Measurements from ENCODE around the gene COL4A4.

The COL4A4 gene

GRCh38 chr2:227007148-227007547 lies 156.9 kb downstream of the COL4A4 start:
- H3K27ac ChIP-seq (ENCODE audit: low read depth, low read length, severe bottlenecking): no peak overlapping the region
- WGBS, 2 experiments (ENCODE audit: insufficient coverage in 2 of 2): 67 to 73% methylated on average over 6 to 9 of the region's 9 CpGs

DNA sequence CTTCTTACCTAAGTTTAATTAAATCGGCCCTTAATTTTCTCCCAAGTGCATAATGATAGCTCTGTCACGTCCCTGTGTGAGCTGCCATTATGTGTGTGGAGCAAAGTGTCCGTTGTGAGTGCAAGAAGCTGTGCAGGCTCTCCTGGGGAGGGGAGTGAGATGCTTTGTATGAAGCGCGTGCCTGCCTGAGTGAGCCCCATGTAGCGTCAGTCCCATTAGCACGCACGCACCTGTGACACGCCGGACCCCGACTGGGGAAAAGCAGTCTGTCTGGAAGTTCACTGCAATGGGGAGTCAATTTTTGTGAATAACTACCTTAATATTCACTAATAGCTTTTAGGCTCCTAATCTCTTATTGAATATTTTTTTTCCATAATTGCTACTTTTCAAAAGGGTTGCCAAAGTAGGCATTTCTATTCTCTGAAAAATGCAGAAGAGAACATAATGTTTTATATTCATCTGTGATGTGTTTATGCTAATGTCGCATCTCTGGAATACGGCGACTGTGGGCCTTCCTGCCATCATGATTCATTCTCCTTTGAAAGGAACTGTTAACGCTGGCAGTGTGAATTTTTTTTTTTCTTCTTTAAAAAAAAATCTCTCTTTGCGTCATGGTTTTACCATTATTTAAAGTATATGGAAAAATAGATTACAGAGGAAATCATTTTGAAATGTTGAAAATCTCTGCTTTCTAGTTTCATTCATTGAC lies 157.7 kb downstream of the COL4A4 start:
- 95 to 100% methylated on average over 1 to 6 of the region's 16 CpGs for WGBS, 2 experiments (ENCODE audit: insufficient coverage in 2 of 2)
- H3K36me3 ChIP-seq (ENCODE audit: control insufficient read depth, insufficient read depth, low read length): no peaks in the 10 kb centered on the region
- no peaks in the 10 kb centered on the region for H3K9me3 ChIP-seq (ENCODE audit: control insufficient read depth, low read length)
- no peak overlapping the region for H3K4me3 ChIP-seq (ENCODE audit: extremely low read depth, insufficient read depth, low read length, poor library complexity, severe bottlenecking)
- no peak overlapping the region for H3K27ac ChIP-seq (ENCODE audit: low read depth, low read length, severe bottlenecking)
- H3K4me1 ChIP-seq (ENCODE audit: control insufficient read depth, insufficient read depth, low read length, poor library complexity, severe bottlenecking): no peaks in the 10 kb centered on the region

More at GRCh38 chr2:227007148-227007547, 156.9 kb downstream of the COL4A4 start:
- Histone ChIP-seq H3K36me3 (ENCODE audit: control insufficient read depth, insufficient read depth, low read length) (no peaks in the 10 kb centered on the region), H3K9me3 (ENCODE audit: control insufficient read depth, low read length) (no peaks in the 10 kb centered on the region), H3K4me1 (ENCODE audit: control insufficient read depth, insufficient read depth, low read length, poor library complexity, severe bottlenecking) (no peaks in the 10 kb centered on the region), H3K4me3 (ENCODE audit: extremely low read depth, insufficient read depth, low read length, poor library complexity, severe bottlenecking) (no peak overlapping the region)

DNA sequence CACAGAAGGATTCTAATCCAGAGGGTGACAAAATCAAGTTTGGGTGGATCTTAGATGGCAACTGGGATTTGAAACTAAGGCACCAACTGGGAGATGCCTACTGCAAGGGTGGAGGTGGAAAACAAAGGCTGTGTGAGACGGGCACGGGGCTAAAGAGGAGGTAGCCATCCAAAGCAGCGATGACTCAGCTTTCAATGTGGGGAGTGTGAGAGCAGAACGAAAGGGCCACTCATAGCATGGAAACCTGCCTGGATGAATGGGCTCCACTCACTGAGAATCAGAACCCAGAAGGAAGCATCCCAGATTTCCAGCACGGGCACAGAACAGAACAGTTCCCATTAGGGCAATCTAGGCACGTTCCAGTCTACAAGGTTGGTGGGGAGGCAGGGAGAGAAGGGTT lies 159.5 kb downstream of the COL4A4 start:
- Histone ChIP-seq H3K4me3 (ENCODE audit: extremely low read depth, insufficient read depth, low read length, poor library complexity, severe bottlenecking) (no peak overlapping the region), H3K4me1 (ENCODE audit: control insufficient read depth, insufficient read depth, low read length, poor library complexity, severe bottlenecking) (no peaks in the 10 kb centered on the region), H3K36me3 (ENCODE audit: control insufficient read depth, insufficient read depth, low read length) (no peaks in the 10 kb centered on the region), H3K27ac (ENCODE audit: low read depth, low read length, severe bottlenecking) (no peak overlapping the region), H3K9me3 (ENCODE audit: control insufficient read depth, low read length) (no peaks in the 10 kb centered on the region)
- 88 to 89% methylated on average over 6 of the region's 6 CpGs for WGBS, 2 experiments (ENCODE audit: insufficient coverage in 2 of 2)

- H3K4me1 ChIP-seq (ENCODE audit: control insufficient read depth, insufficient read depth, low read length, poor library complexity, severe bottlenecking): peaks cover 13% of the 10 kb centered on the region
- no peak overlapping the region for H3K27ac ChIP-seq (ENCODE audit: low read depth, low read length, severe bottlenecking)
- no peaks in the 10 kb centered on the region for H3K36me3 ChIP-seq (ENCODE audit: control insufficient read depth, insufficient read depth, low read length)
- no peaks in the 10 kb centered on the region for H3K9me3 ChIP-seq (ENCODE audit: control insufficient read depth, low read length)
- no peak overlapping the region for H3K4me3 ChIP-seq (ENCODE audit: extremely low read depth, insufficient read depth, low read length, poor library complexity, severe bottlenecking)
- 92 to 93% methylated on average over 2 of the region's 2 CpGs for WGBS, 2 experiments (ENCODE audit: insufficient coverage in 2 of 2)
Measured at GRCh38 chr2:227000123-227000522, 163.9 kb downstream of the COL4A4 start.

DNA sequence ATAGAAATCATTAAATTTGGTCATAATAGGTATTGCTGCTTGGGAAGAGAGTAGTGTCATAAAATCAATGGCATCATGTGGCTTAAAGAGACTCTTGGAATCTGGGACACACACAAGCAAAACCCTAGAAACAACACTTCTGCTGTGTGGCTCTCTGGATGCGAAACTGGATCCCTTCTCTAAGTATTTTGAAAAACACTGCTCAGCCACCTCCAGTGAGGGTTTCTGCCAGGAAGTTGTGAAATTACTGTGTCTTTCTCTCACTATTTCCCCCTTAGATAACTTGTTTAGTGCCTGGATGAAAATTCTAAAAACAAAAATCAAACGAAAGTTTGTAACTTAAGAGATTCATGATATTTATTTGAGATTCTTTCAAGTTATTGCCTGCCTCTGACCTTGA lies 164.3 kb downstream of the COL4A4 start:
- Histone ChIP-seq H3K27ac (ENCODE audit: low read depth, low read length, severe bottlenecking) (no peak overlapping the region), H3K4me3 (ENCODE audit: extremely low read depth, insufficient read depth, low read length, poor library complexity, severe bottlenecking) (no peak overlapping the region), H3K9me3 (ENCODE audit: control insufficient read depth, low read length) (no peaks in the 10 kb centered on the region), H3K4me1 (ENCODE audit: control insufficient read depth, insufficient read depth, low read length, poor library complexity, severe bottlenecking) (peaks cover 15% of the 10 kb centered on the region), H3K36me3 (ENCODE audit: control insufficient read depth, insufficient read depth, low read length) (no peaks in the 10 kb centered on the region)
- 100% methylated on average over 1 of the region's 2 CpGs; no CpG with 5 or more reads in 1 of the 2 experiments for WGBS, 2 experiments (ENCODE audit: insufficient coverage in 2 of 2)

DNA sequence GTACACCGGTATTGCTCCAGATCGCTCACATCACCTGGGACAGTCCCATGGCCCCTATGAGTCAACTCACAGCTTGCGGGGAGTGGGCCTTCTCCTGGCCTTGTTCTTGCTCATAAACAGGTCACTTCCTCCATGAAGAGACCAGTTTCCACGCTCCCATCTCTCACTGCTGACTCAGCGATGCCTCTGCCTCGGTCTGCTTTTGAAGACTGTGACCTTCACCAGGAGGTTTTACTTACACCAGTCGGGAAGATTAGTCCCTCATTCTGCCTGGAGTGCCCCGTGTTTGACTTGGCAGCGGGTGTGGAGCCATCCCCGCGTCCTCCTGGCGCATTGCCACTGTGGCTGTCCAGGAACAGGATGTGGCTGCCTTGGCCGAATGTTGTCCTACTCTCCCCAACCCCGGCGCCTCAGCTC lies 168.4 kb downstream of the COL4A4 start:
- Histone ChIP-seq H3K9me3 (ENCODE audit: control insufficient read depth, low read length) (no peaks in the 10 kb centered on the region), H3K36me3 (ENCODE audit: control insufficient read depth, insufficient read depth, low read length) (no peaks in the 10 kb centered on the region), H3K4me3 (ENCODE audit: extremely low read depth, insufficient read depth, low read length, poor library complexity, severe bottlenecking) (no peak overlapping the region), H3K4me1 (ENCODE audit: control insufficient read depth, insufficient read depth, low read length, poor library complexity, severe bottlenecking) (peaks cover 15% of the 10 kb centered on the region), H3K27ac (ENCODE audit: low read depth, low read length, severe bottlenecking) (no peak overlapping the region)
- WGBS, 2 experiments (ENCODE audit: insufficient coverage in 2 of 2): 96 to 99% methylated on average over 13 to 15 of the region's 15 CpGs

DNA sequence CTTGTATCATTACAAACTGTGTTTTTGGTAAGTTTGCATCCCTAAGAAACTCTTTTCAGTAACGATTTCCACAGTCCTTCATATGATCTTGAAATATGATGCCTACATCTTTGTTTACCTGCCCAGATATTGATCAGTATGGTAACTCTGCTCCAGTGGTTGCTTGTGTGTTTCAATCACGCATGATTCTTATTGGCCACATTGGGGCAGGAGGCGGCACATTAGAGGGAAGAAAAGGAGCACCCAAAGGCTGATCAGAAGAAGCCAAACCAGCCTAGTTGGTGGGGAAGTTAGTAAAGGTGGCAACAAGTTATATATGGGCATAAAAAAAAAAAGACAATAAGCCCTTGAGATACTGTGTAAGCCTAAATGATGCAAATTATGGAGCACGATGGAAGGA lies 169.2 kb downstream of the COL4A4 start:
- Histone ChIP-seq H3K9me3 (ENCODE audit: control insufficient read depth, low read length) (no peaks in the 10 kb centered on the region), H3K4me1 (ENCODE audit: control insufficient read depth, insufficient read depth, low read length, poor library complexity, severe bottlenecking) (peaks cover 15% of the 10 kb centered on the region), H3K27ac (ENCODE audit: low read depth, low read length, severe bottlenecking) (no peak overlapping the region), H3K36me3 (ENCODE audit: control insufficient read depth, insufficient read depth, low read length) (no peaks in the 10 kb centered on the region), H3K4me3 (ENCODE audit: extremely low read depth, insufficient read depth, low read length, poor library complexity, severe bottlenecking) (no peak overlapping the region)
- 74 to 90% methylated on average over 2 to 4 of the region's 4 CpGs for WGBS, 2 experiments (ENCODE audit: insufficient coverage in 2 of 2)

- H3K27ac ChIP-seq (ENCODE audit: low read depth, low read length, severe bottlenecking): no peak overlapping the region
- WGBS, 2 experiments (ENCODE audit: insufficient coverage in 2 of 2): 71 to 93% methylated on average over 2 to 4 of the region's 4 CpGs
- H3K4me3 ChIP-seq (ENCODE audit: extremely low read depth, insufficient read depth, low read length, poor library complexity, severe bottlenecking): no peak overlapping the region
- peaks cover 15% of the 10 kb centered on the region for H3K4me1 ChIP-seq (ENCODE audit: control insufficient read depth, insufficient read depth, low read length, poor library complexity, severe bottlenecking)
- H3K36me3 ChIP-seq (ENCODE audit: control insufficient read depth, insufficient read depth, low read length): no peaks in the 10 kb centered on the region
- no peaks in the 10 kb centered on the region for H3K9me3 ChIP-seq (ENCODE audit: control insufficient read depth, low read length)
Measured at GRCh38 chr2:226993171-226993570, 170.8 kb downstream of the COL4A4 start.

DNA sequence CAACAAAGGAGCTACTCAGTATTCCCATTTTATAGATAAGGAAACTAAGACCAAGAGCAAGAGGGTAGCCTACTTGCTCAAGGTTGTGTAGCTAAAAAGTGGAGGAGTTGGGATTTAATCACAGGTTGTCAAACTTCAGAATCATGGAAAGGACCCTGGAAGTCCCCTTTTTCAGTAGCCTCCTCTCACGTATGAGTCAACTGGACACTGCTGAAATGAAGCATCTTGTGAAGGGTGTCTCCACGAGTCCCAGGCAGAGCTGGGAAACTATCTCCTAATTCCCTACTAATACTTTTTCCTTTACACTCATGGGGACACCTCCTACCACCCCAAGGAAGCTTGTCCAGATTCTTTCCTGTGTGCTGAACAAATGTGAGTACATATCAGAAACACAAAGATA lies 172.3 kb downstream of the COL4A4 start:
- no peak overlapping the region for H3K27ac ChIP-seq (ENCODE audit: low read depth, low read length, severe bottlenecking)
- 80 to 83% methylated on average over 2 of the region's 2 CpGs for WGBS, 2 experiments (ENCODE audit: insufficient coverage in 2 of 2)
- H3K9me3 ChIP-seq (ENCODE audit: control insufficient read depth, low read length): no peaks in the 10 kb centered on the region
- H3K4me1 ChIP-seq (ENCODE audit: control insufficient read depth, insufficient read depth, low read length, poor library complexity, severe bottlenecking): peaks cover 15% of the 10 kb centered on the region
- no peaks in the 10 kb centered on the region for H3K36me3 ChIP-seq (ENCODE audit: control insufficient read depth, insufficient read depth, low read length)
- H3K4me3 ChIP-seq (ENCODE audit: extremely low read depth, insufficient read depth, low read length, poor library complexity, severe bottlenecking): no peak overlapping the region

DNA sequence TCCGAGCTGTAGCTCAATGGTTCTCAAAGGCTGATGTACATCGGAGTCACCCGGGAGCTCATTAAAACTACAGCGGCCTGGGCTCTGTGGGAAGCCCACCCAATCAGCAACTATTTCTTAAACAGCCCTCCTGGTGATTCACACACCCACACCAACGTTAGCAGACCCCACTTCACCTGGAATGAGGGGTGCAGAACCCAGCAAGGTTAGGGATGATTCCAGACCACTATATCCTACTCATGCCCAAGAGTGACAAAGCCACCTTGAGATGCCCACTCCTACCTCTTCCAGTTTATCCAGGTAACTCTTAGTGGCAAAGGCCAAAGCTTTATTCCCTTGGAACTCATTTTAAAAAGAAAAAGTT lies 178.4 kb downstream of the COL4A4 start:
- H3K4me3 ChIP-seq (ENCODE audit: extremely low read depth, insufficient read depth, low read length, poor library complexity, severe bottlenecking): no peak overlapping the region
- H3K4me1 ChIP-seq (ENCODE audit: control insufficient read depth, insufficient read depth, low read length, poor library complexity, severe bottlenecking): peaks cover 9% of the 10 kb centered on the region
- 65 to 71% methylated on average over 4 of the region's 5 CpGs for WGBS, 2 experiments (ENCODE audit: insufficient coverage in 2 of 2)
- no peaks in the 10 kb centered on the region for H3K36me3 ChIP-seq (ENCODE audit: control insufficient read depth, insufficient read depth, low read length)
- no peaks in the 10 kb centered on the region for H3K9me3 ChIP-seq (ENCODE audit: control insufficient read depth, low read length)
- no peak overlapping the region for H3K27ac ChIP-seq (ENCODE audit: low read depth, low read length, severe bottlenecking)

- 63 to 66% methylated on average over 4 to 6 of the region's 8 CpGs for WGBS, 2 experiments (ENCODE audit: insufficient coverage in 2 of 2)
- peaks cover 9% of the 10 kb centered on the region for H3K4me1 ChIP-seq (ENCODE audit: control insufficient read depth, insufficient read depth, low read length, poor library complexity, severe bottlenecking)
- H3K4me3 ChIP-seq (ENCODE audit: extremely low read depth, insufficient read depth, low read length, poor library complexity, severe bottlenecking): no peak overlapping the region
- H3K9me3 ChIP-seq (ENCODE audit: control insufficient read depth, low read length): no peaks in the 10 kb centered on the region
- H3K27ac ChIP-seq (ENCODE audit: low read depth, low read length, severe bottlenecking): peak overlapping the region; percentile 65
- H3K36me3 ChIP-seq (ENCODE audit: control insufficient read depth, insufficient read depth, low read length): no peaks in the 10 kb centered on the region
Measured at GRCh38 chr2:226984750-226985582, 179.0 kb downstream of the COL4A4 start.
